Neural cell (in vitro differentiated cells): ENCODE measurements around the gene METTL8.

Source experiments
- CTCF ChIP-seq: fragments of 450-650 bp; IDR thresholded peaks from 2 replicates; pipeline ENCODE4 v1.5.1; 2014; ENCODE audit warnings: antibody characterized with exemption, mild to moderate bottlenecking, moderate library complexity; ENCODE audit not compliant: poor library complexity, severe bottlenecking
- EZH2 ChIP-seq: fragments of 200-600, 300-800 bp; shearing (Covaris generic), sonication (generic); IDR thresholded peaks from 2 replicates; pipeline ENCODE4 v1.6.1; 2014; ENCODE audit warnings: antibody characterized with exemption, low read length, borderline replicate concordance, mild to moderate bottlenecking; ENCODE audit not compliant: insufficient read depth, poor library complexity, severe bottlenecking
- RAD21 ChIP-seq: fragments of 450-650 bp; conservative IDR thresholded peaks from 2 replicates; pipeline ENCODE4 v1.6.1; 2014; ENCODE audit warnings: antibody characterized with exemption, mild to moderate bottlenecking, moderate library complexity

GRCh38 chr2:171307560-171307959 lies 126.2 kb downstream of the METTL8 start:
- TF ChIP-seq CTCF (no peak), RAD21 (no peak), EZH2 (no peak)
